Uterus (tissue), 4 donors: ENCODE measurements around the gene TAS2R38. TPM values are rescaled to one million over a fixed set of nuclear protein-coding genes. Genes with fewer than 3 reads are reported as not detected.

Experiments
- DNase-seq, 2 donors: peaks; one replicate each; pipeline ENCODE4 v3.0.0-alpha.2; 2019 to 2020
- H3K27ac ChIP-seq, 2 donors: fragments of 200-600 bp; sonication (generic); 1 replicate in 1 of 2; 2 replicates in 1 of 2; pipeline ENCODE4 v1.5.1; 2016 to 2018
- H3K27me3 ChIP-seq, 2 donors: fragments of 200-600 bp; sonication (generic); one replicate each; pipeline ENCODE4 v1.5.1; 2018 to 2019; ENCODE audit warnings: control low read depth in 1 of 2
- H3K36me3 ChIP-seq, 2 donors: fragments of 200-600 bp; sonication (generic); one replicate each; pipeline ENCODE4 v1.5.1; 2019; ENCODE audit warnings: control low read depth in 1 of 2
- H3K4me1 ChIP-seq, 2 donors: fragments of 200-600 bp; sonication (generic); one replicate each; pipeline ENCODE4 v1.5.1; 2018 to 2019; ENCODE audit warnings: control low read depth in 1 of 2
- H3K4me3 ChIP-seq, 2 donors: fragments of 200-600 bp; sonication (generic); 1 replicate in 1 of 2; 2 replicates in 1 of 2; pipeline ENCODE4 v1.5.1; 2018 to 2019; ENCODE audit warnings: mild to moderate bottlenecking in 1 of 2
- H3K9me3 ChIP-seq, 2 donors: fragments of 200-600 bp; sonication (generic); one replicate each; pipeline ENCODE4 v1.5.1; 2019; ENCODE audit warnings: control low read depth in 1 of 2
- POLR2A ChIP-seq, 2 donors: fragments of 450-650 bp; IDR thresholded peaks; one replicate each; pipeline ENCODE4 v1.6.1; 2016; ENCODE audit warnings: antibody characterized with exemption in 2 of 2, mild to moderate bottlenecking in 1 of 2, moderate library complexity in 1 of 2
- intact Hi-C: fragments of 100-400 bp; cut with DNase I; formaldehyde crosslinking; loops from one replicate; pipeline ENCODE4 v1.15.1; 2023; ENCODE audit warnings: low total_unique reads
- total RNA-seq, 4 donors: library from RNA; depleted of rRNA in 3 of 4; stranded (reverse); fragments of >200 nt in 3 of 4; gene quantifications; one replicate each; pipeline versions ENCODE4 v1.1.0 to v1.2.4, GENCODE V29; 2014 to 2023
- TF ChIP-seq, protein P1 (sequence below), 4 experiments: fragments of 200-600 bp in 2 of 4; fragments of 450-650 bp in 2 of 4; sonication (generic) in 2 of 4; IDR thresholded peaks; one replicate each; pipeline ENCODE4 v1.5.1; 2016 to 2019; ENCODE audit warnings: antibody characterized with exemption in 4 of 4, mild to moderate bottlenecking in 2 of 4, moderate library complexity in 1 of 4
- donor health status: DM: yes; HTN: yes; CAD: no.

The TAS2R38 gene
- total RNA-seq, 4 donors from 2014 or later = not detected

DNA sequence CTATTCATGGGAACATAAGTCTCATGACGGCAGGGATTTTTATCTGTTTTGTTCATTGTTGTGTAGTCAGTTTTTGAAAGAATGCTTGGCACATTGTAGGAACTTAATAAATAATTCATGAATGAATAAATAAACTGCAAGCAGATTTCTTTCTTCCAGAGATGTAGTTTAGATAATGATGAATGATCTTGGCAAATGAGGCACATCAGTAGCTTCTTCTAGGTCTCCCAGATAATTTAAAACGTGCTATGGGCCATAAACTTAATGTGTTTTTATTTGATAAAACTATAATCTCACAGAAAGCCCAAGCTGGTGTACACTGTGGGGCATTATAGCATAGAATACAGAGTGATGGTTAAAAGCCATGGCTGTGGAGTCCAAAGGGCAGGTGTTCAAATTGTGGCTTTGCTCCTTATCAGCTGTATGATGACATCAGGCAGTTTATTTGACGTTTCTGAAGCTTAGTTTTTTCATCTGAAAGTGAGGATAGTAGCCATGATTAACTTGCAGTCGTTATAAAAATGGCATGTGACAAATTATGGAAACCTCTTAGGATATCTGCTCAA is 25.6 kb upstream of the TAS2R38 start:
- intact Hi-C loops = no loop called here
- TF ChIP-seq, protein P1, sequence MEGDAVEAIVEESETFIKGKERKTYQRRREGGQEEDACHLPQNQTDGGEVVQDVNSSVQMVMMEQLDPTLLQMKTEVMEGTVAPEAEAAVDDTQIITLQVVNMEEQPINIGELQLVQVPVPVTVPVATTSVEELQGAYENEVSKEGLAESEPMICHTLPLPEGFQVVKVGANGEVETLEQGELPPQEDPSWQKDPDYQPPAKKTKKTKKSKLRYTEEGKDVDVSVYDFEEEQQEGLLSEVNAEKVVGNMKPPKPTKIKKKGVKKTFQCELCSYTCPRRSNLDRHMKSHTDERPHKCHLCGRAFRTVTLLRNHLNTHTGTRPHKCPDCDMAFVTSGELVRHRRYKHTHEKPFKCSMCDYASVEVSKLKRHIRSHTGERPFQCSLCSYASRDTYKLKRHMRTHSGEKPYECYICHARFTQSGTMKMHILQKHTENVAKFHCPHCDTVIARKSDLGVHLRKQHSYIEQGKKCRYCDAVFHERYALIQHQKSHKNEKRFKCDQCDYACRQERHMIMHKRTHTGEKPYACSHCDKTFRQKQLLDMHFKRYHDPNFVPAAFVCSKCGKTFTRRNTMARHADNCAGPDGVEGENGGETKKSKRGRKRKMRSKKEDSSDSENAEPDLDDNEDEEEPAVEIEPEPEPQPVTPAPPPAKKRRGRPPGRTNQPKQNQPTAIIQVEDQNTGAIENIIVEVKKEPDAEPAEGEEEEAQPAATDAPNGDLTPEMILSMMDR (IDR thresholded peaks at IDR 0.05) = no peak
- TF ChIP-seq POLR2A (IDR thresholded peaks at IDR 0.05) = no peak
- Histone ChIP-seq H3K4me1 (no peaks in the 10 kb centered on the region), H3K27ac (no peak overlapping the region), H3K27me3 (no peaks in the 10 kb centered on the region), H3K36me3 (no peaks in the 10 kb centered on the region), H3K4me3 (no peak overlapping the region), H3K9me3 (no peaks in the 10 kb centered on the region)
- DNase-seq = no peak

DNA sequence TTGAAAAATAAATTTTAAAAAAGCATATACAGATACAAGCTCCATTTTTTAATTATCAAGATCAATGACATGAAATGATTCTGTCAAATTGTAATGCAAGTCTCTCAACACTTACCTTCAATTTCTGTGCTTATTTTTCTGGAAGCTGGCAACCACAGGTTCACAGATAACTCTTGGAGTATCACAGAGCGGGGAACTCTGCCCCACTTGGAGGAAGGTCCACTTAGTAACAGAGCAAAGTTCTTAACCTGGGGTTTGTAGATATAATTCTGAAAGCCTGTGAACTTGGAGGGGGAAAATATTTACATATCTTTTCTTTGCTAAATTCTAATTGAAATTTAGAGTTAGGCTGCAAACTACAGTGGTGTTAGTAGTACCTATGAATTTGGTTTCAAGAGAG is 19.8 kb upstream of the TAS2R38 start:
- Histone ChIP-seq H3K27me3 (no peaks in the 10 kb centered on the region), H3K9me3 (no peaks in the 10 kb centered on the region), H3K4me3 (no peak overlapping the region), H3K36me3 (no peaks in the 10 kb centered on the region), H3K27ac (no peak overlapping the region), H3K4me1 (no peaks in the 10 kb centered on the region)
- TF ChIP-seq POLR2A (IDR thresholded peaks at IDR 0.05) = no peak
- TF ChIP-seq, protein P1 (IDR thresholded peaks at IDR 0.05) = no peak
- intact Hi-C loops = no loop called here
- DNase-seq = no peak

DNA sequence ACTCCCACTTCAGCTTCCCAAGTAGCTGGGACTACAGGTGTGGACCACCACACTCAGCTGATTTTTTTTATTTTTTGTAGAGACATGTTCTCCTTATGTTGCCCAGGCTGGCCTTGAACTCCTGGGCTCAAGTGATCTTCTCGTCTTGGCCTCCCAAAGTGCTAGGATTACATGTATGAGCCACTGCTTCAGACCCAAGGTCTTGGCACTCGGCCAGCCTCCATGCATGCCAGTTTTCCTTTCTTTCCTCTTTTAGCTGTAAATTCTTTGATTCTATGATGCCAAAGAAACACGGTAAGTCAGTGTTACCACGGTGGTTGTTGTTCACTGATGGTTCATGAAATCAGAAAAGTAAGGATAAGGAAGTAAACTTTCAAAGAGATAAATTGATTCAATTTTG is 19.1 kb upstream of the TAS2R38 start:
- intact Hi-C loops = no loop called here
- no peak for DNase-seq
- H3K27me3 ChIP-seq = no peaks in the 10 kb centered on the region
- H3K36me3 ChIP-seq = no peaks in the 10 kb centered on the region
- TF ChIP-seq, protein P1 (IDR thresholded peaks at IDR 0.05) = no peak
- no peak for TF ChIP-seq POLR2A (IDR thresholded peaks at IDR 0.05)
- no peak overlapping the region for H3K4me3 ChIP-seq
- H3K9me3 ChIP-seq = no peaks in the 10 kb centered on the region
- no peaks in the 10 kb centered on the region for H3K4me1 ChIP-seq
- no peak overlapping the region for H3K27ac ChIP-seq

DNA sequence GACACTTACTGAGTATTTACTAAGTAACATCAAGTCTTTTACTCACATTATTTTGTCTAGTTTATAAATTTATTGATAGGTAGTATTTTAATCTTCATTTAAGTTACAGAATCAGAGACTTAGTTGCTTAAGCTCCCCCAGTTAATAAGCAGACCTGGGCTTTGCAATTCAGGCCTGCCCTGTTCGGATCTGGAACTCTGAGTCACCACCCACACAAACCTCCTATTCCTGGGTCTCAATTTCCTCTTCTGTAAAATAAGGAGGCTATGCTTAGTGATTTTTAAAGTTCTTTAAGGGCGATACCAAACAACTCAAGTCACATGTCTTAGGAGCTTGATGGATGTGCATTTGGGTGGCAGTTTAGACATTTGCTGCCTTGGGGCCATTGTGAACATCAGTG is 18.6 kb upstream of the TAS2R38 start:
- Histone ChIP-seq H3K36me3 (no peaks in the 10 kb centered on the region), H3K9me3 (no peaks in the 10 kb centered on the region), H3K4me3 (no peak overlapping the region), H3K27ac (no peak overlapping the region), H3K4me1 (no peaks in the 10 kb centered on the region), H3K27me3 (no peaks in the 10 kb centered on the region)
- DNase-seq = no peak
- TF ChIP-seq, protein P1 (IDR thresholded peaks at IDR 0.05) = no peak
- TF ChIP-seq POLR2A (IDR thresholded peaks at IDR 0.05) = no peak
- intact Hi-C loops = no loop called here

DNA sequence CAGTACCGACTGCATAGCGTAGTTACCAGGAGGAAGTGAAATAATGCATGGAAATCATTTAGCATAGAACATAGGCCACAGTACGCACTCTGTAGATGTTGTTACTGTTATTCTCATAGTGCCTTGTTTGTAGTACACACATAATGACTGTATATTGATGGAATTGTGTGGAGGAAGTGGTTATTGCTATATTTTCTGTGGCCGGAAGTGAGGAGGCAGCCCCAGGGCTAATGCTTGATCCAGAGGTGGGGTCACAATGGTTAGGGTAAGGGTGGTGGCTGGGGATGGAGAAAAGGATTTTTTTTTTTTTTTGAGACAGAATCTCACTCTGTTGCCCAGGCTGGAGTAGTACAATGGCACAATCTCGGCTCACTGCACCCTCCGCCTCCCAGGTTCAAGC is 17.6 kb upstream of the TAS2R38 start:
- TF ChIP-seq, protein P1 (IDR thresholded peaks at IDR 0.05) = no peak
- no peak for TF ChIP-seq POLR2A (IDR thresholded peaks at IDR 0.05)
- Histone ChIP-seq H3K4me1 (no peaks in the 10 kb centered on the region), H3K27me3 (no peaks in the 10 kb centered on the region)

More for the DNA sequence above, 17.6 kb upstream of the TAS2R38 start:
- no peak overlapping the region for H3K4me3 ChIP-seq
- H3K9me3 ChIP-seq = no peaks in the 10 kb centered on the region
- intact Hi-C loops = no loop called here
- DNase-seq = no peak
- H3K27ac ChIP-seq = no peak overlapping the region
- no peaks in the 10 kb centered on the region for H3K36me3 ChIP-seq
